Measurements from ENCODE around the gene STAT5A.

DNA sequence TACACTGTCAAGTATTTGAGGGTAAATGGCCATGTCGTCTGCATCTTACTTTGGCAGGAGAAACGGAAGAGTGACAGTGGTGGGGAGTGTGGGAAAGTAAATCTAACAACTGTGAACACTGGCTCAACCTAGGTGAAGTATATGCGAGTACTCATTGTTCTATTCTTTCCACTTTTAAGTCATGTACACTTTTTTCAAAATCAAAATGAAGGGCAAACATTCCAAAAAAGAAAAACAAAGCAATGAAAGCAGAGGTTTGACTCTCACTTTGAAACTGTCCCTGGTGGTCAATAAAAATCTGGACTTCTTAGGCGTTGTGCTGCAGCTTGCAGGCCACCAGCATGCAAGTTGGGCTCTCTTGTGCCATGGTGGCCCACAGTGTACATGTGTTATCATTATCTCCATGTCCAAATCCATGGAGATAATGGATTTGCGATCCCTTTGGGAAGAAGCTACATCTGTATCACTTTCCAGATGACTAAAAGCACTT, 44.8 kb upstream of the STAT5A start:
- TF ChIP-seq GATA2 (IDR thresholded peaks at IDR 0.05; ENCODE audit: low read depth, low read length) (no peak), GATA3 (IDR thresholded peaks at IDR 0.05; ENCODE audit: low read depth, low read length) (no peak)
